ENCODE measurements around the gene TSSK6.

GRCh38 chr19:19480688-19481087 lies 34.7 kb downstream of the TSSK6 start:
- no peak for TF ChIP-seq POLR2AphosphoS5 (IDR thresholded peaks at IDR 0.05)
- TF ChIP-seq CTCF (IDR thresholded peaks at IDR 0.05), result no peak

Measured in esophagus muscularis mucosa (tissue), 3 donors.